ENCODE measurements around the gene MTAP. TPM values are rescaled to one million over a fixed set of nuclear protein-coding genes. Genes with fewer than 3 reads are reported as not detected.
A peak's percentile ranks its signal among the peaks of the same experiment; 100 is the strongest.
"Not testable (repeated sequence)": the region's sequence is repeated elsewhere in the genome, so short reads cannot be mapped to it uniquely, and the experiment has no call there.

The MTAP gene
- total and polyA plus RNA-seq, 12 donors: 4.9 to 26.2 (median 20.6) TPM

DNA sequence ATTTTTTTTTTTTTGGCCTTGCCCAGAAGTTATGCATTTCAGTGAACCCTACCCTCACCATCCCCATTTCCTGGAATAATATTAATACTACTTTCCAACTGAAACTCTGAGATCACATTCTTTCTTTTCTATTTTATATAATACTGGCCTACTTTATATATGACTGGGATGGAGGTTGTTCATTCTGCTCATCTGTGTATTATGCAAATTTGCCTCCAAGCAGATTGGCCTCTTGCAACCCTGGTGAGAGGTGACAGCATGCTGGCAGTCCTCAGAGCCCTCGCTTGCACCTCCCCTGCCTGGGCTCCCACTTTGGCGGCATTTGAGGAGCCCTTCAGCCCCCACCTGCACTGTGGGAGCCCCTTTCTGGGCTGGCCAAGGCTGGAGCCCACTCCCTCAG, 156.4 kb downstream of the MTAP start:
- ATAC-seq: no peak
- H3K27me3 ChIP-seq: peaks cover 0 to 43% (median 29%) of the 10 kb centered on the region in 7 donors
- WGBS, 2 donors: 81 to 88% methylated on average over 2 of the region's 2 CpGs
- peaks cover 0 to 9% (median 0%) of the 10 kb centered on the region in 11 donors for H3K9me3 ChIP-seq
- TF ChIP-seq, protein P1, sequence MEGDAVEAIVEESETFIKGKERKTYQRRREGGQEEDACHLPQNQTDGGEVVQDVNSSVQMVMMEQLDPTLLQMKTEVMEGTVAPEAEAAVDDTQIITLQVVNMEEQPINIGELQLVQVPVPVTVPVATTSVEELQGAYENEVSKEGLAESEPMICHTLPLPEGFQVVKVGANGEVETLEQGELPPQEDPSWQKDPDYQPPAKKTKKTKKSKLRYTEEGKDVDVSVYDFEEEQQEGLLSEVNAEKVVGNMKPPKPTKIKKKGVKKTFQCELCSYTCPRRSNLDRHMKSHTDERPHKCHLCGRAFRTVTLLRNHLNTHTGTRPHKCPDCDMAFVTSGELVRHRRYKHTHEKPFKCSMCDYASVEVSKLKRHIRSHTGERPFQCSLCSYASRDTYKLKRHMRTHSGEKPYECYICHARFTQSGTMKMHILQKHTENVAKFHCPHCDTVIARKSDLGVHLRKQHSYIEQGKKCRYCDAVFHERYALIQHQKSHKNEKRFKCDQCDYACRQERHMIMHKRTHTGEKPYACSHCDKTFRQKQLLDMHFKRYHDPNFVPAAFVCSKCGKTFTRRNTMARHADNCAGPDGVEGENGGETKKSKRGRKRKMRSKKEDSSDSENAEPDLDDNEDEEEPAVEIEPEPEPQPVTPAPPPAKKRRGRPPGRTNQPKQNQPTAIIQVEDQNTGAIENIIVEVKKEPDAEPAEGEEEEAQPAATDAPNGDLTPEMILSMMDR (IDR thresholded peaks at IDR 0.05): no peak
- no peak overlapping the region for H3K27ac ChIP-seq
- H3K36me3 ChIP-seq: no peaks in the 10 kb centered on the region
- no peaks in the 10 kb centered on the region for H3K4me1 ChIP-seq
- intact Hi-C loops (cut with DNase I): no loop called here
- no peak for DNase-seq
- no peak overlapping the region for H3K4me3 ChIP-seq

DNA sequence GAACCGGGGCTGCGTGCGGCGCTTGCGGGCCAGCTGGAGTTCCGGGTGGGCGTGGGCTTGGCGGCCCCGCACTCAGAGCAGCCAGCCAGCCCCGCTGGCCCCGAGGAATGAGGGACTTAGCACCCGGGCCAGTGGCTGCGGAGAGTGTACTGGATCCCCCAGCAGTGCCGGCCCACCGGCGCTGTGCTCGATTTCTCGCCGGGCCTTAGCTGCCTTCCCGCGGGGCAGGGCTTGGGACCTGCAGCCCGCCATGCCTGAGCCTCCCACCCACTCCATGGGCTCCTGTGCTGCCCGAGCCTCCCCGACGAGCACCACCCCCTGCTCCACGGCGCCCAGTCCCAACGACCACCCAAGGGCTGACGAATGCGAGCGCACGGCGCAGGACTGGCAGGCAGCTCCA, 156.8 kb downstream of the MTAP start:
- H3K36me3 ChIP-seq; H3K4me3 ChIP-seq; H3K4me1 ChIP-seq; H3K9me3 ChIP-seq; intact Hi-C loops (cut with DNase I); H3K27ac ChIP-seq; DNase-seq; ATAC-seq: not testable (repeated sequence)
- H3K27me3 ChIP-seq: peaks cover 0 to 43% (median 32%) of the 10 kb centered on the region in 7 donors
- 84 to 93% methylated on average over 19 to 29 of the region's 33 CpGs for WGBS, 2 donors

DNA sequence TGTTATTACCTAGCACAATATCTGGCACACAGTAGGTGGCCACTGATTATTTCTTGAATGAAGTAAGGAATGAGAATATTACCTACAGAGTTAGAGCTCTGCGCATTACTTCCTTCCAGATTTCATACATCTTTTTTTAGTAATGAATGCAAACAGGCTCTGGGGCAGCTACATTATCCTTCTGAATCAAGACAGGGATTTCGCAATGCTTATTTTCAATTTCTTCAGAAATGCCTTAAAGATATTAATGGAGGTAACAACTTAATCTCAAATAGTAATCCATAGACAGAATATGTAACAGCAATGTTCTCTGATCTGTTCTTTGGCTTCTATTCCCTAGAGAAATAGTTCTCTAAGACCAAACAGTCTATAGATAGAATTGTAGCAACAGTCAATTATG, 159.1 kb downstream of the MTAP start:
- DNase-seq: no peak
- WGBS, 2 donors: 89 to 94% methylated on average over 2 of the region's 2 CpGs
- ATAC-seq: no peak
- no peak overlapping the region for H3K4me3 ChIP-seq
- H3K9me3 ChIP-seq: peaks cover 0 to 9% (median 0%) of the 10 kb centered on the region in 11 donors
- intact Hi-C loops (cut with DNase I): loop anchor here in 2 of 10 donors (10.0 kb wide), 1 partner anchor 57 kb away; no protein-coding TSS in a partner anchor
- TF ChIP-seq, protein P1 (IDR thresholded peaks at IDR 0.05): no peak
- H3K4me1 ChIP-seq: peaks cover 4 to 17% (median 10%) of the 10 kb centered on the region in 9 donors
- no peak overlapping the region for H3K27ac ChIP-seq
- H3K36me3 ChIP-seq: no peaks in the 10 kb centered on the region
- peaks cover 14 to 62% (median 55%) of the 10 kb centered on the region in 7 donors for H3K27me3 ChIP-seq

DNA sequence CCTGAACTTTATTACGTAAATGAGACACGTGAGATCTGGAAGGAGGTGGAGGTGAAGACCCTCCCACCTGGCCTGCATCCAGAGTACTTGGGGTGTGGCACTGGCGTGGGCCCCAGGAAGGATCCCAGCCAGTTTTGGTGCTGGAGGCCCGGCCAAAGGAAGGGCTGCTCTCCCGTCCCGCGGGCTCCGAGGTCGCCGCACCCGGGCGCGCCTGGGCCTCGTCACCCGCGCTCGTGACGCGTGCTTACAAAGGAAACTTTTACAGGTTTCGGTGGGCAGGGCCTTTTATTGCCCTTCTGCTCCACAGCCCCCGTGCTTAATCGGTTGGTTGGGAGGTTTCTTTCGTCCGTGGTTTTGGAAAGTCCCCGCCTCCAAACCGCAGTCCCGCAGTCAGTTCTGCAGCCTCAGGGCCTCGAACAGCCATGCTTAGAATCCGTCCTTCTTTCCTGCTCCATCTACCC, 162.5 kb downstream of the MTAP start:
- TF ChIP-seq, protein P1 (IDR thresholded peaks at IDR 0.05): no peak
- peak in 3 of 8 donors; percentile 7 to 42 (median 41) for ATAC-seq
- 1% methylated on average over 29 of the region's 29 CpGs for WGBS, 2 donors
- Histone ChIP-seq H3K4me3 (peak overlapping the region in 8 of 10 donors; percentile 0 to 47 (median 22)), H3K27me3 (peaks cover 43 to 96% (median 87%) of the 10 kb centered on the region in 7 donors), H3K27ac (no peak overlapping the region), H3K4me1 (peaks cover 6 to 28% (median 14%) of the 10 kb centered on the region in 9 donors), H3K36me3 (no peaks in the 10 kb centered on the region), H3K9me3 (peaks cover 0 to 9% (median 0%) of the 10 kb centered on the region in 11 donors)
- intact Hi-C loops (cut with DNase I): loop anchor here in 2 of 10 donors (10.0 kb wide), 1 partner anchor 60 kb away; no protein-coding TSS in a partner anchor
- no peak for DNase-seq

DNA sequence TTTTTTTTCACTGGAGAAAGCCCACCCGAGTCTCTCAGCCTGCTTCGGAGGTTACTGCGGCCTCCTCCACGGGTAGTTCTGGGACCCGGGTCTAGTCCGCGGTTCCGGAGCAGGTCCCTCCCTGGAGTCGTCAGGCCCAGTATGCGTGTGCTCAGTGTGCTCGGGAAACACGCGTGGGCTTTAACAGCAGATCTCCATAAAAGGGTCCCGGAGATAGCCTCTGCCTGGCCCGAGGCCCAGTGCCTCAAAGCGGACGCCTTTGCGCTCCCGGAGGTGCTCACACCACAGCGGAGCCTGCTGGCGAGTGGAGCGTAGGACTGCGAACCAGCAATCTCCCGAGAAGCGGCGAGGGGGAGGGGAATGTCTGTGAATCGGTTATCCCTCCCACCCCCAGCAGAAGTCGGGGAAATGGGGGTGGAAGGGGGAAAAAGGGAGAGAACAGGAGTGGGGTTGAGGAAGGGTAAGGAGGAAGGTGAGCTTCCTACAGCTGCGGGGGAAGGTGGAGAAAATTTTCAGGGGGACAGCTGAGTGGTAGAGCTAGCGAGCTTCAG, 163.0 kb downstream of the MTAP start:
- peak in 5 of 8 donors; percentile 20 to 79 (median 69) for ATAC-seq
- H3K27ac ChIP-seq: no peak overlapping the region
- H3K4me1 ChIP-seq: peaks cover 6 to 31% (median 14%) of the 10 kb centered on the region in 9 donors
- 2% methylated on average over 30 of the region's 30 CpGs for WGBS, 2 donors
- intact Hi-C loops (cut with DNase I): loop anchor here in 2 of 10 donors (10.0 kb wide), 1 partner anchor 61 kb away; no protein-coding TSS in a partner anchor
- no peaks in the 10 kb centered on the region for H3K36me3 ChIP-seq
- TF ChIP-seq, protein P1 (IDR thresholded peaks at IDR 0.05): peak in 4 of 9 donors; percentile 16 to 39 (median 24)
- peak overlapping the region in 9 of 10 donors; percentile 0 to 47 (median 21) for H3K4me3 ChIP-seq
- peaks cover 0 to 9% (median 0%) of the 10 kb centered on the region in 11 donors for H3K9me3 ChIP-seq
- DNase-seq: peak in 1 of 2 donors; percentile 40
- peaks cover 48 to 100% (median 91%) of the 10 kb centered on the region in 7 donors for H3K27me3 ChIP-seq
